A549 (cell line): ENCODE results near the gene DNALI1.

Source experiments
- BCL3 ChIP-seq: fragments of >200 bp; sonication (Bioruptor Twin); formaldehyde crosslinking; IDR thresholded peaks from 3 replicates; pipeline ENCODE4 v1.6.1; 2016
- CTCF ChIP-seq: fragments of >200 bp; sonication (Bioruptor Twin); formaldehyde crosslinking; IDR thresholded peaks from 3 replicates; pipeline ENCODE4 v1.5.1; 2016
- FOSL2 ChIP-seq, 2 experiments: fragments of 450-650 bp in 1 of 2; fragments of >200 bp in 1 of 2; sonication (Bioruptor Twin) in 1 of 2; formaldehyde crosslinking; IDR thresholded peaks; 2 replicates each; pipeline versions ENCODE4 v1.5.0 to v1.6.1; 2016 to 2020; ENCODE audit warnings: mild to moderate bottlenecking in 1 of 2, moderate library complexity in 1 of 2
- MYC ChIP-seq: IDR thresholded peaks from 2 replicates; pipeline ENCODE4 v1.6.1; 2012; ENCODE audit warnings: mild to moderate bottlenecking, inconsistent platforms, low read length, improper control_type of control experiment, borderline replicate concordance
- REST ChIP-seq: fragments of 200-600 bp; sonication (generic); IDR thresholded peaks from 2 replicates; pipeline ENCODE4 v1.6.1; 2016; ENCODE audit warnings: antibody characterized with exemption, mild to moderate bottlenecking, moderate library complexity
- RFX5 ChIP-seq: fragments of 450-650 bp; IDR thresholded peaks from 2 replicates; pipeline ENCODE4 v1.7.1; 2014; ENCODE audit warnings: antibody characterized with exemption, mild to moderate bottlenecking, moderate library complexity

- TF ChIP-seq REST (no peak), MYC (no peak), RFX5 (no peak), BCL3 (no peak), CTCF (no peak), FOSL2 (IDR thresholded peaks at IDR 0.05) (no peak), FOSL2 (CRISPR knock-in tag; IDR thresholded peaks at IDR 0.05) (no peak)
These were observed 59.6 kb downstream of the DNALI1 start for GRCh38 chr1:37616330-37616729.
